Stimulated activated CD4-positive, alpha-beta T cell treated with anti-CD3 and anti-CD28 coated beads, TNF-alpha, amount 100 ng/mL, for 24 hours (primary cell): ENCODE measurements around the gene RYR1.
"Not testable (repeated sequence)": the region's sequence is repeated elsewhere in the genome, so short reads cannot be mapped to it uniquely, and the experiment has no call there.

Experiments
- DNase-seq, 3 experiments: peaks; one replicate each; pipeline ENCODE4 v3.0.0-alpha.2; 2020; ENCODE audit warnings: low read depth in 3 of 3

The RYR1 gene

DNA sequence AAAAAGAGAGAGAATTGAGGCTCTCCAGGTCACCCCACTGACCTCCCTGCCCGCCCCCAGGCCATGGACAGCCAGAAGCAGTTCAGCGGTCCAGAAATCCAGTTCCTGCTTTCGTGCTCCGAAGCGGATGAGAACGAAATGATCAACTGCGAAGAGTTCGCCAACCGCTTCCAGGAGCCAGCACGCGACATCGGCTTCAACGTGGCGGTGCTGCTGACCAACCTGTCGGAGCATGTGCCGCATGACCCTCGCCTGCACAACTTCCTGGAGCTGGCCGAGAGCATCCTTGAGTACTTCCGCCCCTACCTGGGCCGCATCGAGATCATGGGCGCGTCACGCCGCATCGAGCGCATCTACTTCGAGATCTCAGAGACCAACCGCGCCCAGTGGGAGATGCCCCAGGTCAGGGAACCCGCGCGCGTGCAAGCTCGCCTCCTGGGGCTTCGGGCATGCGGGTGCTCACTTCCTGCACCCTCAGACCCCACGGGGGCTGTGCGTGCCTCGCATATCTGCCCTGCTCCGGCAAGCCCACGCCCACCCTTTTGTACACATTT, 127.6 kb downstream of the RYR1 start:
- no peak for DNase-seq

DNA sequence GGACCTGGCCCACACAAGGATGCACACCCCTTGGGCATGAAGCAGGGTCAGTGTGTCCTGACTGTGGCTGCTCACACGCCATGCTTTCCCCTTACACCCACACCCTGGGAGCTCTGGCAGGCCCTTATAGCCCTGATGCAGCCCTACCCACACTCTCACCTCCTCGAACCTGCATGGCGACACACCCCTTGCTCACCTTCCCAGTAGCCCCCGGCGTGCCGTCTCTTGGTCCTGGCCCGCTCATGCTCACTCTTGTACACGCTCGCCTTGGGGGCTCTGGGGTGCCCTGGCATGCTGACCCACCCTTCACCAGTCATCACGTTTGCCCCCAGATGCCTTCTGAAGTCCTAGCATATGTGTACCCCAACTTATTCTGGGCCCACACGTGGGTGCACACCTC, 128.2 kb downstream of the RYR1 start:
- no peak for DNase-seq

- no peak for DNase-seq
These were observed 128.6 kb downstream of the RYR1 start for GRCh38 chr19:38562096-38562495.

- no peak for DNase-seq
These were observed 130.0 kb downstream of the RYR1 start for GRCh38 chr19:38563475-38563874.

- DNase-seq = no peak
These were observed 131.6 kb downstream of the RYR1 start for GRCh38 chr19:38564981-38565690.

DNA sequence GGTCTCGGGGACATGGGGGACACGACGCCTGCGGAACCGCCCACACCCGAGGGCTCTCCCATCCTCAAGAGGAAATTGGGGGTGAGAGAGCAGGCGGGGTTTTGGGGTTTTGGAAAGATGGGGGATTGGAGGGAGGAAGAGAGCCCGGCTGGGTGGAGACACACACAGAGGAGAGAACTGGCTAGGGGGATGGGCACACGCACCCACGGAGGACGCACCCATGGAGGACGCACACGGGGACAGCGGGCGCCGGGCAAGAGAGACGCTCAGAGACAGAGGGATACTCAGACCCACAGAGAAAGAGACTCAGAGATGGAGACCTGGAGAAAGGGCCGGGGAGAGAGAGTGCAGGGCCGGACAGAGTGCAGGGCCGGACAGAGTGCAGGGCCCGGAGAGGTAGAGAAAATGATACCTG, 132.2 kb downstream of the RYR1 start:
- no peak for DNase-seq

DNA sequence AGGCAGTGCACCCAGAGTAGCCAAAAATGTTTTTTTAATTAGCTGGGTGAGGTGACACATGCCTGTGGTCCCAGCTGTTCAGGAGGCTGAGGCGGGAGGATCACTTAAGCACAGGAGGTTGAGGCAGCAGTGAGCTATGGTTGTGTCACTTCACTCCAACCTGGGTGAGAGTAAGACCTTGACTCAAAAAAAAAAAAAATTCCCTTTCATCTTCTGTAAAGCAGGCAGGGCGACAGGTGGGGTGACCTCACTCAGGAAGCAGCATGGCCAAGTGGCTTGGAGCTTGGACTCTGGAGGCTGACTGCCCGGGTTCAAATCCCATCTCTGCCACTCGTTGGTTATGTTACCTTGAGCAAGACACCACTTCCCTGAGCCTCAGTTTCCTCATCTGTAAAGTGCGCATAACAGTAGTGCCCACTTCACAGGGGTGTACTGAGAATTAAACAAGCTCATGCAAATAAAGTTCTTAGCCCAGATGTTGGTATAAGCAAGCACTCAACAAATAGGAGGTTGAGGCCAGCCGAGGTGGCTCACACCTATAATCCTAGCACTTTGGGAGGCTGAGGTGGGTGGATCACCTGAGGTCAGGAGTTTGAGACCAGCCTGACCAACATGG, 136.0 kb downstream of the RYR1 start:
- DNase-seq = no peak

DNA sequence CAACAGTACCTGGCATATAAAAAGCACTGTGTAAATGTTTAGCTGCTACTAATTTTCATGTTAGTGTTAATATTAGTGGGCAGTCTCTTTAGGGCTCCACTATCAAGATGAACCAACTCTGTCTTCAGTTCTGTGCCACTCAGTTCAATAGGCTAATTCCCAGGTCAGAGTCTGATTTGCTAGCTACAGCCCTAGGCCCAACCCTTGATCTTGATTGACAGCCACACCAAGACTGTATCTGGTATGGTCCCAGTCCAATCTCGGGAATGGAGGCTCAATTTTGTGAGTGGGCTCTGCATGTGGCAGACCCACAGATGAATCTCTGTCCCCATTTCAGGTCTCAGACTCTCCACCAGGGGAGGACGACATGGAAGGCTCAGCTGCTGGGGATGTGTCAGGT, 138.2 kb downstream of the RYR1 start:
- DNase-seq = no peak

DNA sequence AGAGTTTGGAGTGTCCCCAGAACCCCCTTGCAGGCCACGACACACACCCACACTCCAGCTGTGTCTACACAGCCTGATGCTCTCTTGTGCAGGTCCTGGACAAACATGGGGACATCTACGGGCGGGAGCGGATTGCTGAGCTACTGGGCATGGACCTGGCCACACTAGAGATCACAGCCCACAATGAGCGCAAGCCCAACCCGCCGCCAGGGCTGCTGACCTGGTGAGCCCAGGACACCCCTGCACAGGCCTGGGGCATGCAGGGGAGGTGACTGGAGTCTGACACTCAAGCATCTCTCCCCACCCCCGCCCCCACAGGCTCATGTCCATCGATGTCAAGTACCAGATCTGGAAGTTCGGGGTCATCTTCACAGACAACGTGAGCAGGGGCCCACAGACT, 144.3 kb downstream of the RYR1 start:
- no peak for DNase-seq

DNA sequence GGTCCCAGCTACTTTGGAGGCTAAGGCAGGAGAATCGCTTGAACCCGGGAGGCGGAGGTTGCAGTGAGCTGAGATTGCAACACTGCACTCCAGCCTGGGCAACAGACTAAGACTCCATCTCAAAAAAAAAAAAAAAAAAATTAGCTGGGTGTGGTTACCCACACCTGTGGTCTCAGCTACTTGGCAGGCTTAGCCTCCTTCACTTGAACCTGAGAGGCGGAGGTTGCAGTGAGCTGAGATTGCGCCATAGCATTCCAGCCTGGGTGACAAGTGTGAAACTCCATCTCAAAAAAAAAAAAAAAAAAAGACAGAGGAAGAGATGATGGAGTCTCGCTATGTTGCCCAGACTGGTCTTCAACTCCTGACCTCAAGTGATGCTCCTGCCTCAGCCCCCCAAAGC, 145.8 kb downstream of the RYR1 start:
- not testable (repeated sequence) for DNase-seq

DNA sequence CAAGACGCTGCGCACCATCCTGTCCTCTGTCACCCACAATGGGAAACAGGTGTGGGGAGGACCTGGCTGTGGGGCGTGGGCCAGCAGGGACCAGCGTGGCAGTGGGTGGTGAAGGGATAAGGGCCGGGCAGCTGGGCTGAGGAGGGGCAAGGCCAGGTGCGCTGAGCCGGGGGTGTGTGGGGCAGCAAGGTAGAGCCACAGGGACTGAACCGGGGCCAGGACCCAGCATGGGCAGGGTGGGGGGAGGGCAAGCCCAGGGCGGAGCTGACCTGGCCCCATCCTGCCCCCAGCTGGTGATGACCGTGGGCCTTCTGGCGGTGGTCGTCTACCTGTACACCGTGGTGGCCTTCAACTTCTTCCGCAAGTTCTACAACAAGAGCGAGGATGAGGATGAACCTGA, 146.6 kb downstream of the RYR1 start:
- DNase-seq = no peak

- no peak for DNase-seq
These were observed 149.9 kb downstream of the RYR1 start for GRCh38 chr19:38583219-38583984.

DNA sequence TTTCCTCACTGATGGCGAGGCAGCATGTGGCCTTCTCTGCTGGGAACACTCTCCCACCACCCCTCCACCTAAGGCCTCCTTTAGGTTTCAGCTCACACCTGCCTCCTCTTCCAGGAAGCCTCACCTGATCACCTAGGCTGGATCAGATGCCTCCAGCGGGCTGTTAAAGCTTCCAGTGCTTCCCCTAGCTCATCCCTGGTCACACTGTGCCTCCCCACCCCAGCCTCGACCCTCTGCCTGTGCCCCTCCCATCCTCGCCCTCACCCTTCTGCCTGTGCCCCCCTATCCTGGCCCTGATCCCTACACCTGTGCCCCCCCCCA, 150.5 kb downstream of the RYR1 start:
- DNase-seq = no peak

DNA sequence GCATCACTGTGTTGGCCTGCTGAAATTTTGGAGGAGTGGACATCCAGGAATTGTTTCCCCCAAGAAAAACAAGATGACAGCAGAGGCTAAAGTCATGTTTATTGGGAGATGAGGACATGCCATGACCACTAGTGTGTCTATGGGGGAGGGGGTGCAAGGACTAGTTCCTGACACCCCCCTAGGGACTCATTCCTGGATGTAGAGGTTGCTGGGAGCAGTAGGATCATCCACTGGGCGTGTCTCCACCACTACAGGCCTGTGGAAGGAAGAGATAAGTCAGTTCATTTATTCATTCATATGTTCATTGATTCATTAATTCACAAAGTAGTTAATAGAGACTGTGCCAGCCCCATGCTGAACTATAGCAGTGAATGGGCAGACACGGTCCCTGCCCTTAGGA, 154.1 kb downstream of the RYR1 start:
- no peak for DNase-seq

DNA sequence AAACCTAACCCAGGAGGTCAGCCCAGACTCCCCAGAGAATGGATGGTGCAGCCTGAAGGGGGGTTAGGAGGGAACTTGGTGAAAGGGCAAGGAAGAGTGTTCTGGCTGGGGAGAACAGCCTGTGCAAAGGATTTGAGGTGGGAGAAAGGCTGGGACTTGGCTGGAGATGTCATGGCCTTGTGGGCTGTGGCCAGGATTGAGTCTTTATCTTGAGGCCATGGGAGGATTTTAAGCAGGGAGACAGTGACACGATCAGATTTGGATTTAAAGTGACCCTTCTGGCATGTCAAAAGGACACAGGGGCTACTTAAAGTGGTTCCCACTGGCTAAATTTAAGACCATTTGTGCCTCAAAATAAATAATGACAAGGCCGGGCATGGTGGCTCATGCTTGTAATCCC, 154.6 kb downstream of the RYR1 start:
- no peak for DNase-seq

GRCh38 chr19:38592940-38593339, 159.4 kb downstream of the RYR1 start:
- DNase-seq = no peak

GRCh38 chr19:38596057-38596981, 162.8 kb downstream of the RYR1 start:
- DNase-seq = peak in 1 of 3 experiments; percentile 32

DNA sequence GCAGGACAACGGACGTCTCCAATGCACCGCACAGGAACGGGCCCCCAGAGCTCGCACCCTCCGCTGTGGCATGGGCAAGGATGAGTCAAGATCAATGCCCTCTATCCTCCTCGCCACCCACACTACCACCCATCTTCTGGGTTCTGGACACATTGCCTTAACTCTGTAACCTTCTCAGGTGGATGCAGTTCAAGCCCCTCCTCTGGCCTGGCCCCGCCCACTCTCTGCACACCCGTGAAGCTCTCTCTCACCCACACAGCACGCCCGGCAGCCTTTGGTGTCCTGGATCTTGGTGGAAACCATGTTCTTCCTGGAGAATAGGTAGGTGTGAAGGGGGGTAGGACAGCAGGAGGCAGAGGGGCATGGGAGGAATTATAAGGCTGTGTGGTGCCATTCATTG, 163.6 kb downstream of the RYR1 start:
- DNase-seq = no peak

GRCh38 chr19:38599722-38600121, 166.2 kb downstream of the RYR1 start:
- no peak for DNase-seq

DNA sequence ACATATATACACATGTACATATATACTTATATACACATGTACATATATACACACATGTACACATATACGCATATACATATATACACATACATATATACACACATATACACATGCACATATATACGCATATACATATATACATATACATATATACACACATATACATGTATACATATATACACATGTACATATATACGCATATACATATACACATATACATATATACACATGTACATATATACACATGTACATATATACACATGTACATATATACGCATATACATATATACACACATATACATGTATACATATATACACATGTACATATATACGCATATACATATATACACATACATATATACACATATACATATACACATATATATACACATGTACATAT, 169.4 kb downstream of the RYR1 start:
- DNase-seq = not testable (repeated sequence)

- no peak for DNase-seq
These were observed 172.6 kb downstream of the RYR1 start for GRCh38 chr19:38606131-38606530.

DNA sequence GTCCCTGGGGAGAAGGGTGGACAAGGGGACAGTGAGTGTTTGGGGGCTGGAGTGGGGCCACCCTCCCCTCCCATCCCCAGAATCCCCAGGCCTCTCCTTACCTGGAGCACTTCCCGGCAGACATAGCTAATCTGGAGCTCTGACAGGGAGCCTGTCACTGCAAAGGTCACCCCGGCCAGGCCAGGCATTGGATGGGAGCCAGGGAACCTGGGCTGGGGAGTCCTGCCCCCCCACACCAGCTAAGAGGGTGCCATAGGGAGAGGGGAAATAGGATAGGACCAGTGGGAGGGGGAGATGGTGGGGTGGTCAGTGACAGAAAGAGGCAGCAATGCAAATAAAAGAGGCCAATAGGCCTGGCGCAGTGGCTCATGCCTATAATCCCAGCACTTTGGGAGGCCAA, 180.8 kb downstream of the RYR1 start:
- no peak for DNase-seq
